ENCODE results near the gene HERC2.

HERC2 gene

GRCh38 chr15:28117432-28117990 is 204.5 kb downstream of the HERC2 start:
- H3K27me3 Mint-ChIP-seq = no peaks in the 10 kb centered on the region
- ATAC-seq (replicated peaks) = no peak
- no peak for DNase-seq
- H3K4me3 Mint-ChIP-seq = no peak overlapping the region
- no peak overlapping the region for H3K27ac Mint-ChIP-seq
- H3K4me1 Mint-ChIP-seq = no peaks in the 10 kb centered on the region
- no peaks in the 10 kb centered on the region for H3K9me3 Mint-ChIP-seq
- H3K36me3 Mint-ChIP-seq = peaks cover 36 to 68% of the 10 kb centered on the region in 2 donors

DNA sequence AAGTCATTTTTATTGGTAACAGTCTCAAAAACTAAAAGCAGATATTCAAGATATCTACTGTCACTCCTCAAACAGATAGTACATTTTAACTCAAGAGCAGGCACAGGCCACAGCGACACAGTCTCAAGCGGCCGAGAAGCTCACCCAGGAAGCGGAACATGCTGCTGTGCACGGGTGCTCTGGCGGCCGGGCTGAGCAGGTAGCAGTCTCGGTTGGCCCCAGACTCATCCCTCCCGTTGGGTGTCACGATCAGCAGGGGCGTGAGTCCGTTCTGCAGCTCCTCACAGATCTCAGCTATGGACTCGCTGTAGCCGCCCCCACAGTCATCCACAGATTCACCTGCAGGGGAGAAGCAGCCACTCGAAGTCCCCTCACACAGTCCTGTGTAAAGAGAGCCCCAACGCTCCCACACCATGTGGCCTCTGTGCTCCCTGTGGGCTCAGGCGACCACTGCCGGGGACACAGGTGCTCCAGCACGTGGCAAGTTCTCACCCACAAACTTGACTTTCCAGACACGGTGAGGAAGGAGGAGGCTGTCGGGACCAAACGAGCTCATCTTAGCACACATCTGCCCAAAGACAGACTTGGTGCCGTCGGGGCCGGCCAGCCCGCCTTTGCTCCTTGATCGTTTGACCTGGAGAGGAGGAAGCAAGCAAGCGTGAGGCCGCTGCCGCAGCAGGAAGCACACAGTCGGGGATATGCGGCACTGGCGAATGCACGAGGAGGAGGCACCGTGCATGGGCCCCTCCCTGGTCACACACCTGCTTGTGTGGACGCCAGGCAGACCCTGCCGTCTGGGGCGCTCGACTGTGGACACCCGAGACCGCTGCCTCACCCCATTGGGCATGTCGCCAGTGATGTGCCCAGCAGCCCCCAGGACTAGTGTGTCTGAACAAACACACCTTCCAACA is 205.2 kb downstream of the HERC2 start:
- peaks cover 39 to 70% of the 10 kb centered on the region in 2 donors for H3K36me3 Mint-ChIP-seq
- no peak for ATAC-seq (replicated peaks)
- peak overlapping the region; percentile 47 for H3K27ac Mint-ChIP-seq
- H3K9me3 Mint-ChIP-seq = no peaks in the 10 kb centered on the region
- DNase-seq = no peak
- no peaks in the 10 kb centered on the region for H3K4me1 Mint-ChIP-seq
- no peaks in the 10 kb centered on the region for H3K27me3 Mint-ChIP-seq
- H3K4me3 Mint-ChIP-seq = no peak overlapping the region

DNA sequence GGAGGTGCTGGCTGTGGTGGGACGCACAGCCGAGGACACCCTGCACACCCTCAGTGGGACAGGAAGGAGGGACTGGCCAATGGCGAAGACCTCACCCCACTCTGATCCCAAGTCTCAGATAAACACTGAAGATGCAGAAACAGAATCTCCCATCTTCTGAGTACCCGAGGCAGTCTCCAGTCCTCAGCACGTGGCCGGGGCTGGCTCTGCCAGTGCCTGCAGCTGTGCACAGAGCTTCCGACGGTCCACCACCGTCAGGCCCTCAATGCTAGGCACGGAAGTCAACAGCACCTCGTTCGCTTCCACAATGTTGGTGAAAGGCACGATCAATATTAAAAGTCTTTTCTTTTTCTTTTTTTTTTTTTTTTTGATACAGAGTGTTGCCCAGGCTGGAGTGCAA is 206.1 kb downstream of the HERC2 start:
- no peaks in the 10 kb centered on the region for H3K27me3 Mint-ChIP-seq
- H3K4me1 Mint-ChIP-seq = no peaks in the 10 kb centered on the region
- ATAC-seq (replicated peaks) (no peak), DNase-seq (no peak)
- H3K27ac Mint-ChIP-seq = no peak overlapping the region
- no peak overlapping the region for H3K4me3 Mint-ChIP-seq
- peaks cover 39 to 69% of the 10 kb centered on the region in 2 donors for H3K36me3 Mint-ChIP-seq
- H3K9me3 Mint-ChIP-seq = no peaks in the 10 kb centered on the region

DNA sequence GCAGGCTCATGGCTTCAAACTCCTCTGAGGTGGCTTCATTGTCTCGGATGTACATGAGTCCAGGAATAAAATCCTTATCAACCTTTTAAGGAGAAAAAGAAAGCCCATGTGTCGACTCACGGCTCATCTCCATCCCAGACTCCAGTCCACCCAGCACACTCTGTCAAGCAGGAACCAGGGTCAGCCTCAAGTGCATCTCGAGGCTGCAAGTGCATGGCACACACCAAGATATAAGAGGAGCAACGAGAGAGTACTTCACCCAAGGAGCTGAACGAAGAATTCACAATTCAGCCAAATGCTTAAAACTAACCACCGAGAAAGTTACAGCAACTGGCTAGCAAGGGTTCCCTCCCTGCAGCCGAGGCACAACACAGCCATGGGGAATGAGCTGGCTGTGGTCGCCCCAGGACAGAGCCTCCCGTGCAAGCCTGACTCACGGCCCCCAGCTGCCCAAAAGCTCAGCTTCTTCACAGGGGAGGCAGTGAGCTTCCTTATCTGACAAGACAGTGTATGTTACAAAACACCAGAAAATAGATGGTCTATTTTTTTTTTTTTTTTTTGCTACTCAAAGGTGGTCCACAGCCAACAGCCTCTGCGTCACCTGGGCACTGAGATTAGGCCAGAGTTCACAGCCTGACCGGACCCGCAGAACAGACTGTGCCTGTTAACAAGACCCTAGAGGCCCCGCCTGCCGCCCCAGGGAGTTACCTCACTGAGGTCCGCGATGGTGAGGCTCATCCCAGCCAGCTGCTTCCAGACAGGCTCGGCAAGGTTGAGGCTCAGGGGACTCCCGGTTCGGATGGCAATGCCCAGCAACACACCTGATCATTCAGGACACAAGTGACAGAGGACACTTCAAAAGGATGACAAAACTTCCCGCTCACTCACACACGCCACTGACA is 207.0 kb downstream of the HERC2 start:
- DNase-seq (no peak), ATAC-seq (replicated peaks) (no peak)
- Mint-ChIP-seq H3K4me3 (no peak overlapping the region), H3K27me3 (no peaks in the 10 kb centered on the region), H3K9me3 (no peaks in the 10 kb centered on the region), H3K4me1 (no peaks in the 10 kb centered on the region), H3K27ac (no peak overlapping the region), H3K36me3 (peaks cover 39 to 67% of the 10 kb centered on the region in 2 donors)

DNA sequence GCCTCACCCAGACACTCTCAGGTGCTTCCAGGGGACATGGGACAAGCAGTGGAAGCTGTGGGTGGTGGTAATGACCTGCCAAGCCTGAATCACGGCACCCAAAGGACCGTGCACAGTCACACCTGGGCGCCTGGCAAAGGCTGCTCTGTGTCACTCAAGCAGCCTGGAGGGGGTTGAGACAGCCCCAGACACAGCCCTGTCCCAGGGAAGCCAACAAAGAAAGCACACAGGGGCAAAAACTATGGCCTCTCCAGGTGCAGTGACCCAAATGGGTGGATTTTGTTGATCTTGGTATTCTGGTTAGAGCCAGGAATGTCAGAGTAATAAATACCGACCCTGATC is 207.9 kb downstream of the HERC2 start:
- ATAC-seq (replicated peaks) = no peak
- H3K27ac Mint-ChIP-seq = no peak overlapping the region
- DNase-seq = no peak
- H3K36me3 Mint-ChIP-seq = peaks cover 39 to 67% of the 10 kb centered on the region in 2 donors
- no peaks in the 10 kb centered on the region for H3K9me3 Mint-ChIP-seq
- no peaks in the 10 kb centered on the region for H3K4me1 Mint-ChIP-seq
- H3K27me3 Mint-ChIP-seq = no peaks in the 10 kb centered on the region
- H3K4me3 Mint-ChIP-seq = no peak overlapping the region

DNA sequence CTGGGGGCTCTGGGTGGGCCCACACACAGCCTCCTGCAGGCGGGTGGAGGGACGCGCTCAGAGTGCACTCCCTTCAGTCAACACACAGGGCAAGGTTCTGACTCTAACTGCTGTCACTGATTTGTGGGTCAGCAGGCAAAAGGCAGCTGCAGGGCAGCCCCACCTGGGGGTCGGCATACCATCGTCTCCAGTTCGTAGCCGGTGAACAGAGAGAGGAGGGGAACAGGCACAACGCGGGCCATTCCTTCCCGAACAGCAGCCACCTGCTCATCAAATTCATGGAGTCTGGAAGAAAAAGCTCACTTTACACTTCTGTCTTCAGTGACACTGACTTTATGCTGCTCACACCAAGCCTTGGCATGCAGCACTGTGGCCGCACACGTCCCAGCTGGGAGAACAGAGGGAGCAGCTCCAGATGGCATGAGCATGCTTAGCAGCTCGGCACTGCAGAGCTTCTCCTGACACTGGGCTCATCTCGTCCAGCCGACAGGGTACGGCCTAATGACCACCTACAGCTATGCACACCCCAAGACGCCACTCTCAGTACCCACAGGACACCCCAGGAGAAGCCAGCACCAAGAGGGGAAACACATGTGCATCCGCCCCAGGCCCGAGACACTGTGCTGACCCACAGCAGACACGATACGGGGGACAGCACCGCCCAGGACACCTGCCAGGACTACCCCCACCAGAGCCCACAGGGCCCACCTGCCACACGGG is 208.4 kb downstream of the HERC2 start:
- H3K4me3 Mint-ChIP-seq = no peak overlapping the region
- no peak for ATAC-seq (replicated peaks)
- H3K4me1 Mint-ChIP-seq = no peaks in the 10 kb centered on the region
- H3K27me3 Mint-ChIP-seq = no peaks in the 10 kb centered on the region
- H3K9me3 Mint-ChIP-seq = no peaks in the 10 kb centered on the region
- no peak for DNase-seq
- no peak overlapping the region for H3K27ac Mint-ChIP-seq
- peaks cover 39 to 63% of the 10 kb centered on the region in 2 donors for H3K36me3 Mint-ChIP-seq

GRCh38 chr15:28112962-28113361 is 209.0 kb downstream of the HERC2 start:
- peaks cover 0 to under 1% of the 10 kb centered on the region in 2 donors for H3K27me3 Mint-ChIP-seq
- no peak overlapping the region for H3K27ac Mint-ChIP-seq
- no peak for DNase-seq
- ATAC-seq (replicated peaks) = no peak
- H3K4me1 Mint-ChIP-seq = no peaks in the 10 kb centered on the region
- peaks cover 38 to 58% of the 10 kb centered on the region in 2 donors for H3K36me3 Mint-ChIP-seq
- no peaks in the 10 kb centered on the region for H3K9me3 Mint-ChIP-seq
- H3K4me3 Mint-ChIP-seq = no peak overlapping the region

DNA sequence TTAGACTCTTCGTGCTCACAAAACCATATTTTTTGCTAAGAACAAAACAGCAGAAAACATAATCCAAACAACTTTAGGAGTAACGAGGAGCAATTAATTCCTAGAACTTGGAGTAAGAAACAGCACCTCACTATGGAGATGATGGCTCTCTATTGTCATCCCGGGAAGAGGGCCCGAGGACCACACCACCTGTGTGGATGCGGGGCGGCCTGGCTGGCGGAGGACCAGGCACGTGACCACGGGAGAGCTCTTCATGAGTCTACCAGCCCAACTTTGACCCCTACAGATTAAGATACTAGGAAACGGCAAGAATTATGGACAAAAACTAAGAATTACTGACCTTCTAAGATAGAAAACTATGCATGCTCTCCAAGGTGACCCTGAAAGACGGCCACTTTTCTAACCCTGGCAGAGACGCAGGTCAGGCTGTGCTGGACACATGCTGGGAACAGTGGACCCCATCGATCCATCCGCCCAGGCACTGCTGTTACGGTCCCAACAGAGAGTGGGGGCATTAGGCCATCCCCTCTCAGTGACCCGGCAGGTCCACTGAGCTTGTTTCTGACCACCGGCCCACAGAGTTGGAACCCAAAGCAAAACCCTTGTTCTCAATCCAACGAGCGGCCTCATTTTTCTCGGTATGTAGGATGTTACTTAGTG is 209.7 kb downstream of the HERC2 start:
- H3K27me3 Mint-ChIP-seq = peaks cover 0 to 5% of the 10 kb centered on the region in 2 donors
- peaks cover 33 to 51% of the 10 kb centered on the region in 2 donors for H3K36me3 Mint-ChIP-seq
- no peak for ATAC-seq (replicated peaks)
- H3K4me3 Mint-ChIP-seq = no peak overlapping the region
- no peak for DNase-seq
- H3K4me1 Mint-ChIP-seq = peaks cover under 1 to 2% of the 10 kb centered on the region in 2 donors
- H3K27ac Mint-ChIP-seq = no peak overlapping the region
- H3K9me3 Mint-ChIP-seq = no peaks in the 10 kb centered on the region

- Mint-ChIP-seq H3K9me3 (no peaks in the 10 kb centered on the region), H3K4me3 (no peak overlapping the region), H3K27me3 (peaks cover 0 to 8% of the 10 kb centered on the region in 2 donors), H3K36me3 (peaks cover 32 to 50% of the 10 kb centered on the region in 2 donors), H3K27ac (no peak overlapping the region), H3K4me1 (peaks cover 2 to 5% of the 10 kb centered on the region in 2 donors)
- no peak for ATAC-seq (replicated peaks)
- no peak for DNase-seq
These were observed 210.4 kb downstream of the HERC2 start for GRCh38 chr15:28111543-28111942.

DNA sequence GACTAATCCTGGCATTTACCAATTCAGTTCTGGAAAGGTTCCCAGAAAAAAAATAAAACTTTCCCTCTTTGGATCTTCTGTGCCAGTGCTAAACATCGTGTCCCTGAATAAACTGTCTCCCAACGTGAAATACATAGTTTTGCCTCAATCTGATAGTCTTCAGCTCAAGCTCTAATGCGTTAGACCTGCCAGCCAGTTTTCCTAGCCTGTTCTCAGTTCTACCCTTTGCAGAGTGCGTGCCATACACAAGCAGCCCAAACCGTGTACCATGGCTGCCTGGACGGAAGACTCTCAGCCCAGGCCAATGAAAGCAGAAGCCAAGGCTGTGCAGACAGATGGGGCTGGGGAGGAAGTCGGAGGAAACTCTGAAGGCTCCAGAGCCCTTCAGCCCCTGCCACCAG is 211.5 kb downstream of the HERC2 start:
- Mint-ChIP-seq H3K4me3 (no peak overlapping the region), H3K9me3 (no peaks in the 10 kb centered on the region), H3K4me1 (peaks cover 10 to 12% of the 10 kb centered on the region in 2 donors), H3K36me3 (peaks cover 22 to 46% of the 10 kb centered on the region in 2 donors), H3K27ac (no peak overlapping the region), H3K27me3 (peaks cover 10 to 16% of the 10 kb centered on the region in 2 donors)
- ATAC-seq (replicated peaks) (no peak), DNase-seq (no peak)

DNA sequence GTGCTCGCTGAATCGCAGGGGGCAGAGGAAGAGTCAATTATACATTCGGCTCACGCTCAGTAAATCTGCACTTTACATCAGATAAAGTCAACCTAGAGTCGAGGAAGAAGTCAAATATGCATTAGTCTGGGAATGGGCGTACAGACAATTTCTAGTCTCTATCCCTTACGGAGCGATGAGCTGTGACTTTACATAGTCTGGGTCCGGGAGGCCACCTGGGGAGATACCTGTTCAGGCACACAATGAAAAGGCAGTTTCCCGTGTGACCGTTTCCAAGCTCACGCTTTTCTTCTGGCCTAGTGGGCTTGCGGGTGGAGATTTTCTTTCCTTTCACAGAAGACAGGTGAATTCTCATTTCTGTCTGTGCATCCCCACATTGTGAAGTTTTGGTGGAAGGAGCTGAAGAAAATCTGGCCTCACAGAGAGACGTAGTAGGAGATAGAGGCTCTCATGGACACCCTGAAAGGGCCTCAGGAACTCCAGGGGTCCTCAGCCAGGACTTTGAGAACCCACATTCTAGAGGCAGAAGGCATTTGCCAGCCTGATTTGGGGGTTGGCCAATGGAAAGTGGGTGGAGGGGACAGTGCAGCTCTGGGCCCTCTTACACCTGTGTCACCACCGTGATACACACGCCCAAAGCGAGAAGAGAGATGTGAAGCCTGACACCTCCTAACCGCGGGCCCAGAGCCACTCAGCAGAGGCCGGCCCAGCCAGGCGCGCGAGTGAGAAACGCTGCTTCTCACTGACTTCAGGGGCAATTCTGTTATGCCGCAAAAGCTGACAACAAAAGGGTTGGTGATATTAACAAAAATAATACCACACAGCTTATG is 212.1 kb downstream of the HERC2 start:
- Mint-ChIP-seq H3K4me1 (peaks cover 12 to 13% of the 10 kb centered on the region in 2 donors), H3K27ac (no peak overlapping the region), H3K4me3 (no peak overlapping the region), H3K36me3 (peaks cover 22 to 40% of the 10 kb centered on the region in 2 donors), H3K27me3 (peaks cover 16 to 22% of the 10 kb centered on the region in 2 donors), H3K9me3 (no peaks in the 10 kb centered on the region)
- DNase-seq = no peak
- ATAC-seq (replicated peaks) = no peak

GRCh38 chr15:28107904-28108275 is 214.1 kb downstream of the HERC2 start:
- ATAC-seq (replicated peaks) (peak in 1 of 2 donors; percentile 20), DNase-seq (no peak)
- Mint-ChIP-seq H3K36me3 (peaks cover 13 to 24% of the 10 kb centered on the region in 2 donors), H3K9me3 (no peaks in the 10 kb centered on the region), H3K27me3 (peaks cover 36 to 38% of the 10 kb centered on the region in 2 donors), H3K27ac (no peak overlapping the region), H3K4me1 (peaks cover 13% of the 10 kb centered on the region in 2 donors), H3K4me3 (peak overlapping the region in 1 of 2 donors; percentile 46)
